ENCODE data around the gene NHSL1.

The NHSL1 gene

DNA sequence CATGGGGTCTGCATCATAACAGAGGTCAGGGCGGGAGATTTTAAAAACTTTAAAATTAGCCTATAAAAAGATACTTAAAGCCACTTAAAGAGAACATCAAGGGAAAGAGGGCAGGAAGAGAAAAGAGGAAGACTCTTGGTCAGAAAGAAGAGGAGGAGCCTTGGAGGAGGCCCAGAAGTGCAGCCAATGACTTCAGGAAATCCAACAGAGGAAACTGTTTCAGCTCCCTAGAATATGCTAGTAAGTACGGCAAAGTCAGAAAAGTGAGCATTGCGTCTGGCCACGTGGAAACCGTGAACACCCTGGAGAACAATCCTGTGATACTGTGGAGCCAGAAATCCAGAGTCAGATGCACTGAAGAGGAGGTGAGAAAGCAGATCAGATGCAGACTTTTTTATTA, 22.5 kb upstream of the NHSL1 start:
- no peak for DNase-seq

GRCh38 chr6:138520463-138520862, 21.2 kb upstream of the NHSL1 start:
- no peak for DNase-seq

GRCh38 chr6:138518054-138518453, 18.8 kb upstream of the NHSL1 start:
- DNase-seq, result no peak

- no peak for DNase-seq
Measured at GRCh38 chr6:138517635-138518034, 18.3 kb upstream of the NHSL1 start.

GRCh38 chr6:138515657-138516248, 16.5 kb upstream of the NHSL1 start:
- no peak for DNase-seq

DNA sequence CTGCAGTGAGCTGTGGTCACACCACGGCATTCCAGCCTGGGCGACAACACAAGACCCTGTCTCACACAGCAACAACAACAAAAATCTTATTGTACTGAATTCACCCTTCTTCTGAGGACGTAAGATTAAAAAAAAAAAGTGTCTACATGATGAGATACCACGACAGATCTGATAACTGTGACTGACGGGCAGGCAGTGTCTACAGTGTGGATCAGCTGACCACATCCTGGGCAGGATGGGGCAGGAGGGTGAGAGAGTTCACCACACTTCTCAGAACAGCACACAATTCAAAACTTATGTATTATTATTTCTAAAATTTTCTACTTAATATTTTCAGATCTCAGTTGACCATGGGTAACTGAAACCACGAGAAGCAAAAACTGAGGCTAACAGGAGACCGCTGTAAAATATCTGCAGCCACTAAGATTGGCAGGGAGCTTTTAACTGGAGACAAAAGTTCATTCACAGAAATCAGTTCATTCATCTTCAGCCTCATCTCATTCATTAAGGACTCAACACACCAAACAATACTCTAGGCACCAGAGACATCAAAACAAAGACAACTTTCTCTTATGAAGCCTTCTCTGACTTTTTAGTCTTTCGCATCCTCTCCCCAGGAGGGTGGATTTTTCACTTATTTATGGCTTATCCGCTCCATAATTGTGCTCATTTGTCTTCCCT, 15.7 kb upstream of the NHSL1 start:
- DNase-seq, result no peak

DNA sequence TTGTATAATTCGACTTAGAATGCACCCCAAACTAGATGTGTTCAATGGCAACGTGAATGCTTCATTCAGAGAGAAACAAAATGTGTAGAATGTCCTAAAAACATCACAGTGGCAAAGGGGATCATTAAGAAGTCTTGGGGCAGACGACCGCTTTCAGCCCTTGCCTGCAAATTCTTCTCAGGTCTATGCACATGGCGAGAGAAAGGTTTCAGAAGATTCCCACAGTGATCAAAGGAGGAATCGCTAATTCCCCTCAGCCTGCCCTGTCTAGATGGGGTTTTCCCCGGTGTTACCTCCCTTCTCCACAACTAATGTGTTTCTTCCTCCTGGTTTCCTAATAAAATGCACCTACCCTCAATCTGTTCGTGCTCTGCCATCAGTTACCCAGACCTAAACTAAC, 13.3 kb upstream of the NHSL1 start:
- no peak for DNase-seq

DNA sequence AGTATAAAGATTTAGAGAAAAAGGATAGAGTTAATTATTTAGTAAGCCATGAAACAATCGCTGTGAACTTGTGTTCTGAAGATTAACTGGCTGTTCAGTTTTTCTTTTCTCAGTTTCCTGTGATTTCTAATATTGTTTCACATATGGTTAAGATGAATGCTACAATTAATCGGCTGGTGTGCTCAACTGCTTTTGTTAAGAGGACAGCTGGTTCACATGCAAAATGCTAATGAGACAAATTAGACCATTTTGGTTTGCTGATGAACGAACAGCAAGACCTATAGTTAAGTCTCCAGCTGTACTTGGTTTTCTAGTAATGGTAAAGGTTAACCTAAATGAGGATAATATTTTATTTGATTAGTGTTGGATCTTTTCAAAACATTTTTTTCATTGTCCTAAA, 10.8 kb upstream of the NHSL1 start:
- no peak for DNase-seq

DNA sequence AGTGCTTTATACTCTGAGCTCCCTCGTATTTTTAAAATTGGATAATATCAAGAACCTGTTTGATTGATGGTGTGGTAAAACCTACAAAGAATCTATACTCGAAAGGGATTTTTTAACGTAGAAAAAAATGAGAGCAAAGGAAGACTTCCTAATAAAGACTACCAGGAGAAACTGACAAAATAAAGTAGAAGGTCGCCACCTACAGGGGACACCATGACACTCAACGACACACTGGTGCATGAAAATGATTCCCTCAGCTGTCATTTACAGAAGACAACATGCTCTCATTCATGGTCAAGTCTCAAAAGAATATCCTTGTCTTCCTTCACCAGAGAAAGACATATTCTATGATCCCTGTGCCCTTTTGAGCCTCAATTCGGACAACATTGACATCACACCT, 10.1 kb upstream of the NHSL1 start:
- DNase-seq, result no peak

- no peak for DNase-seq
Measured at GRCh38 chr6:138508676-138508988, 9.3 kb upstream of the NHSL1 start.

DNA sequence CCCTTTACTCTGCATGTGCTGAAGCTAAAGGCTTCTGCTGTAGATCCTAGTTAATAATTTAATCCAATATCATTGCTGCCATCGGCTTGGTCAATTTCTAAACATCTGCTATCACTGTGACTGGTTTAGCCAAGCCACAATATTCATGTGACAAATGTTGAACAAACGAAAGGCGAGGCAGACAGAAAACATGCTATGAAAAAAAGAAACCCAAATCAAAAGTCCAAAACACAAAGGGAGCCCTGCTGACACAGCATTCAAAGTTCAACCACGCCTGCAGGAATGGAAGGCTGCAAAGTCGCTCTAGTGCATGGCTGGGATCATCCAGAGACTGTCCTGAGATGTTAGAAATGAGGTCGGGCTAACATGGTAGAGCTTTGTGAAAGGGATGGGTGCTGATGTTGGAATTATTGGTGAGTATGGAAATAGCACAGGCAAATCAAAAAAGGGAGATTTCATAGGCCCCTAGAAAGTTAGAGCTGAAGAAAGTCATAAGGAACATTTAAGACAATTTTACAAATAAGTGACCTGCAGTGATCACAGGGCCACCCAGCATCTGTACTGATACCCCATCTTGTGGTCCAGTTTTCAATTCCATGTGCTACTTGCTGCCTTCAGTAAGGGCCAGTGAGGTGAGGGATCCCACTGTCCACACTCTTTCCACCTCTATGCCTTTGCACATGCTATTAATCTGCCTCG, 8.8 kb upstream of the NHSL1 start:
- no peak for DNase-seq

GRCh38 chr6:138504764-138505689, 5.7 kb upstream of the NHSL1 start:
- no peak for DNase-seq

DNA sequence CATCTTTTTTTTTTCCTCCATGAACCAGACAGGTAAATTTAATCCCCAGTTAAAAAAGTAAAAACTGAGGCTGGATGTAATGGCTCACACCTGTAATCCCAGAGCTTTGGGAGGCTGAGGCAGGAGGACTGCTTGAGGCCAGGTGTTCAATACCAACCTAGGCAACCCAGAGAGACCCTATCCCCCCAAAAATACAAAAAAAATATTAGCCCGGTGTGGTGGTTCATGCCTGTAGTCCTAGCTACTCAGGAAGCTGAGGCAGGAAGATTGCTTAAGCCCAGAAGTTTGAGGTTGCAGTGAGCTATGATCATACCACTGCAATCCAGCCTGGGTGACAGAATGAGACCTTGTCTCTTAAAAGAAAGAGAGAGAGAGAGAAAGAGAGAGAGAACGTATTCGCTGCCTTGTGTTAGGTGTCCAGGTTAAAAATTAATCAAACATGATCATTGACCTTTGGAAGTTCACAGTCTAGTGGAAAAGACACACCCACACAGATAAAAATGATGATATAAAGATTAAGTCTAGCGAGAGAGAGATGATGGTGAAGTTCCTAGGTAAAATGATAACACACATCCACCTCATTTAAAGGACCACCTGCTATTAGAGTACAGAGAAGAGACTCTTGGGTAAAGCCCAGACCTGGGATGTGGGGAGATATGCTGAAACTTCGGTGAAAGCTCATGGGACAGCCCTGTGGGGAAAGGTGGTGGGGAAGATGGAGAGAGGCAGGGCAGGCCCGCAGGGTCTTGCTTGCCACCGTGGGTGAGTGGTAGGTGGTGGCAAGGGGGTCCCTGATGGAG, 4.8 kb upstream of the NHSL1 start:
- DNase-seq, result no peak

DNA sequence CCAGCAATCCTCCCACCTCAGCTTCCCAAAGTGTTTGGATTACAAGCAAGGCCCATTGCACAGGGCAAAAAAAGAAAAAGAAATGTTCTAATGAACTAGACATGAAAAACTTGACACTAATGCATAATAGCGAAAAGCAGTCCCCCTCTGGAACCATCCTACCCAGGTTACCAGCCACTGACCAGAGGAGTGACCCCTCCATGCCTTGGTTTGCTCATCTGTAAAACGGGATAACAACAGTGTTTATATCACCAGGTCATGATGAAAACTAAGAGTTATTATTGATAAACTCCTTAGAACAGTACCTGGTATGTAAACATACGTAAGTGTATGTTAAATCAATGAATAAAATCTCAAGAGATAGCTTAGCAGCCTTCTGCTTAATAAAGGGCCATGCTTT, 3.3 kb upstream of the NHSL1 start:
- no peak for DNase-seq

GRCh38 chr6:138500867-138501446, 1.7 kb upstream of the NHSL1 start:
- no peak for DNase-seq

GRCh38 chr6:138500045-138500665, 861 bp upstream of the NHSL1 start:
- DNase-seq, result no peak

GRCh38 chr6:138498629-138499302, 528 bp downstream of the NHSL1 start:
- DNase-seq, result no peak

DNA sequence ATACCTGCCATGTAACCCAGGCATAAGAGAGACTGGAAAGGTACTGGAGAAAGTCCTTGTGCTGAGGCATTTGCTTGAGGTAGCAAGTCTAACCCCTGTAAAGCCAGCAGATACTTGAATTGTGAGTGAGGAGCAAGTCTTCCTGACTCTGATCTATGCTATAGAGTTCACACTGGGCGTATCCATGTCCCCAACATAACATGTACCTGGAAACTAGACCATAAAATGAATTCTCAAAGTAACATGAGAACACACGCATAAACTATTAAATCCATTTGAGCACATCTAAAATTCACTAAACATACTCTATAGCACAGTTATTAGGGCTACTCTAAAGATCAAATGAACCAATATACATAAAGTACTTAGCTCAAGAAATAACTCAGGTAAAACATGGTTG, 2.0 kb downstream of the NHSL1 start:
- no peak for DNase-seq

- DNase-seq, result no peak
Measured at GRCh38 chr6:138494312-138494711, 5.0 kb downstream of the NHSL1 start.

DNA sequence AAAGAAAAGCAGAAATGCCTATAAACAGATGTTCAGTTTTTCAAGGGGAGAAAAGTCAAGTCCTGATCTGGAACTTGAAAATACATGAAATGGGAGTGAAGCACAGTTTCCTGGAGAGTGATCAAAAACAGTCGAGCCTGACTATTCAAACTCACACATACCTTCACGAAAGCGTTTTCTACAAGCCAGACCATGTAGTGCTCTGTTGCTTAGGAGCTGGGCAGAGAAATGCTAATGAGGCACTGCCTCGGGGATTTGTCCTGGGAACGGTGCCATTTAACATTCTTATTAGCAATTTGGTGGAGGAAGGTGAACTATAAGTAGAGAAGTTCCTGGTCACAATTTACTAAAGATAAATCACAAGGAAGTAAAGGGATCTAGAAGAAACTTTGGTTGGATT, 5.9 kb downstream of the NHSL1 start:
- peak; percentile 73 for DNase-seq

- no peak for DNase-seq
Measured at GRCh38 chr6:138492871-138493270, 6.4 kb downstream of the NHSL1 start.
